ENCODE data around the gene HACL1.

- TF ChIP-seq CTCF (conservative IDR thresholded peaks at IDR 0.05; ENCODE audit: low read depth, low read length) (no peak), EZH2phosphoT487 (IDR thresholded peaks at IDR 0.05; ENCODE audit: borderline replicate concordance, low read length) (no peak), EZH2 (IDR thresholded peaks at IDR 0.05; ENCODE audit: low read length, unreplicated experiment) (no peak)
Observed at GRCh38 chr3:15646851-15647511, 45.6 kb upstream of the HACL1 start.
